Kidney (tissue), 14 donors: ENCODE results near the gene SIPA1. TPM values are rescaled to one million over a fixed set of nuclear protein-coding genes. Genes with fewer than 3 reads are reported as not detected.

Source experiments
- DNase-seq, 5 donors: peaks; one replicate each; pipeline ENCODE4 v3.0.0-alpha.2; 2013 to 2020
- FAIRE-seq: peaks from 2 replicates; lab custom pipeline; 2012; peaks lifted over from hg19 to GRCh38; lab: Jason Lieb, UNC
- H3K27ac ChIP-seq, 2 donors: one replicate each; pipeline ENCODE4 v1.7.0; 2013; ENCODE audit warnings: low read depth in 2 of 2, low read length in 2 of 2, inconsistent platforms in 1 of 2
- H3K27me3 ChIP-seq: one replicate; pipeline ENCODE4 v1.7.1; 2013; ENCODE audit warnings: low read length, inconsistent platforms; ENCODE audit not compliant: control insufficient read depth, insufficient read depth
- H3K36me3 ChIP-seq, 3 donors: one replicate each; pipeline versions ENCODE4 v1.7.0 to v1.7.1; 2013; ENCODE audit warnings: low read length in 3 of 3, control low read depth in 1 of 3, inconsistent platforms in 1 of 3; ENCODE audit not compliant: insufficient read depth in 3 of 3, control insufficient read depth in 2 of 3
- H3K4me1 ChIP-seq, 3 donors: one replicate each; pipeline versions ENCODE4 v1.7.0 to v1.7.1; 2013; ENCODE audit warnings: low read length in 3 of 3, inconsistent platforms in 1 of 3, low read depth in 1 of 3; ENCODE audit not compliant: control insufficient read depth in 2 of 3, insufficient read depth in 2 of 3
- H3K4me3 ChIP-seq, 3 donors: one replicate each; pipeline versions ENCODE4 v1.7.0 to v1.8.1; 2013; ENCODE audit warnings: low read length in 3 of 3, control low read depth in 1 of 3, inconsistent platforms in 1 of 3
- H3K9ac ChIP-seq, 3 donors: one replicate each; pipeline versions ENCODE4 v1.7.0 to v1.7.1; 2013; ENCODE audit warnings: low read length in 3 of 3, control low read depth in 1 of 3, inconsistent platforms in 1 of 3
- H3K9me3 ChIP-seq, 3 donors: one replicate each; pipeline versions ENCODE4 v1.7.0 to v1.7.1; 2013; ENCODE audit warnings: low read length in 3 of 3, control low read depth in 1 of 3, inconsistent platforms in 1 of 3; ENCODE audit not compliant: control insufficient read depth in 2 of 3, insufficient read depth in 1 of 3
- intact Hi-C: fragments of 100-400 bp; cut with DNase I; formaldehyde crosslinking; loops from one replicate; pipeline ENCODE4 v1.11.1; 2022
- polyA plus RNA-seq: library from polyadenylated mRNA; stranded (reverse); fragments of 350-450 nt; fragmentation: Illumina TruSeq; extraction: RNeasy Lipid Tissue Mini Kit (QIAGEN cat#74804); gene quantifications from one replicate; pipeline ENCODE4 v1.2.3, GENCODE V29; 2014; ENCODE audit warnings: low read depth, low replicate concordance; ENCODE audit not compliant: insufficient read depth
- total RNA-seq: library from RNA; stranded (reverse); fragmentation: NEBNext Ultra II Directional; extraction: Animal tissue kit (Norgen Biotek cat#: 25700); gene quantifications from one replicate; pipeline ENCODE4 v1.2.1, GENCODE V29; 2021
- TF ChIP-seq, protein P1 (sequence below): IDR thresholded peaks from 3 replicates; pipeline ENCODE4 v1.5.1; 2012; ENCODE audit warnings: mild to moderate bottlenecking, moderate library complexity, borderline replicate concordance; ENCODE audit not compliant: insufficient read depth; ENCODE audit errors: extremely low read depth
- donor health status: control.
- donor health status: control.
- donor health status: control.
- donor health status: control.
- donor health status: control.
- donor health status: DM: yes; HTN: yes; CAD: no.
- donor health status: Normal renal cell carcinoma (clear cell type).

Gene SIPA1
- total and polyA plus RNA-seq, 2 donors from 2014 or later = 46.4 to 71.0 TPM

GRCh38 chr11:65662247-65662798 lies 24.4 kb downstream of the SIPA1 start:
- Histone ChIP-seq H3K4me3 (peak overlapping the region; percentile 70 to 99 (median 91)), H3K4me1 (peaks cover 0 to 10% (median 6%) of the 10 kb centered on the region in 3 donors), H3K27me3 (no peaks in the 10 kb centered on the region), H3K9me3 (no peaks in the 10 kb centered on the region), H3K36me3 (peaks cover 0 to 37% (median 32%) of the 10 kb centered on the region in 3 donors), H3K27ac (peak overlapping the region; percentile 99), H3K9ac (peak overlapping the region; percentile 51 to 99 (median 81))
- FAIRE-seq = no peak
- TF ChIP-seq, protein P1, sequence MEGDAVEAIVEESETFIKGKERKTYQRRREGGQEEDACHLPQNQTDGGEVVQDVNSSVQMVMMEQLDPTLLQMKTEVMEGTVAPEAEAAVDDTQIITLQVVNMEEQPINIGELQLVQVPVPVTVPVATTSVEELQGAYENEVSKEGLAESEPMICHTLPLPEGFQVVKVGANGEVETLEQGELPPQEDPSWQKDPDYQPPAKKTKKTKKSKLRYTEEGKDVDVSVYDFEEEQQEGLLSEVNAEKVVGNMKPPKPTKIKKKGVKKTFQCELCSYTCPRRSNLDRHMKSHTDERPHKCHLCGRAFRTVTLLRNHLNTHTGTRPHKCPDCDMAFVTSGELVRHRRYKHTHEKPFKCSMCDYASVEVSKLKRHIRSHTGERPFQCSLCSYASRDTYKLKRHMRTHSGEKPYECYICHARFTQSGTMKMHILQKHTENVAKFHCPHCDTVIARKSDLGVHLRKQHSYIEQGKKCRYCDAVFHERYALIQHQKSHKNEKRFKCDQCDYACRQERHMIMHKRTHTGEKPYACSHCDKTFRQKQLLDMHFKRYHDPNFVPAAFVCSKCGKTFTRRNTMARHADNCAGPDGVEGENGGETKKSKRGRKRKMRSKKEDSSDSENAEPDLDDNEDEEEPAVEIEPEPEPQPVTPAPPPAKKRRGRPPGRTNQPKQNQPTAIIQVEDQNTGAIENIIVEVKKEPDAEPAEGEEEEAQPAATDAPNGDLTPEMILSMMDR = no peak
- intact Hi-C loops = no loop called here
- no peak for DNase-seq

DNA sequence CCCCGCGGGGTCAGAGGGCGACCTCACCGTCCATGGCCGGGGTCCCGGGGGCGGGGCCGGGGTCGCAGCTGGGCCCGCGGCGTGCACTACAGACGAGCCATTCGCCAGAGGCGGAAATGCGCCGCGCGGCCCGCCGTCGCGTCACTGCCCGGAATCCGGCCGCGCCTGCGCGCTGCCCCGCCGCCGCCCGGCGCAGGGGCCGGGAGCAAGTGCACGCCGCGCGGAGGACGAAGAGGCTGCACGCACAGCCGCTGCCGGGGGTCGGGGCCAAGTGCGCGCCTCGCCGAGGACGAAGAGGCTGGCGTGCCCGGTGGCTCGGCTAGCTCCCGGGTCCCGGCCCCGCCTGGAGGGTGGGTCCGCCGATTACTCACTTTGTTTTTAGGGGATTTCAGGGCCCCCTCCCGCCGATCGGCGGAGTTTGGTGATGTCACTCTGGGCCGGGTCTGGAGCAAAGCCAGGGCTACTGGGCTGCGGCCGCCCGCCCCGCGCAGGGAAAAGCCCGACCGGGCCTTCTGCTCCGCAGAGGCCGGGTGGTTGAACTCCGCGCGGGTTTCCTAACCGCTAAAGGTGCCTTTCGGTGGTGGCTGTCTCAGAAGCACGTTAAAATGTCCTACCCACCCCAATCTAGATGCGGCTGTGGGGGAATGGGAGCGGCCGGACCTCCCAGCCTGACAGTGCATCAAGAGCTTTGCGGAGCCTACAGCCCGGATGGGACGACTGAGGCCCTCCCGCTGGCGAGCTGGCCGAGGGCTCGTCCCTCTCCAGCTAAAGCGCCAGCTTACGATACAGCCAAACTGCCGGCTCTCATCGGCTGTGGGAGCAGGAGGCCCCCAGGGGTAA lies 25.1 kb downstream of the SIPA1 start, which contains the start of gene RELA:
Gene RELA, minus strand, starts transcription at position 118 of the 840 bp plus-strand sequence. Its CDS starts 84 bp downstream, at position 34.
- FAIRE-seq (no peak), DNase-seq (peak; percentile 93 to 98 (median 95))
- H3K27ac ChIP-seq = peak within 1 kb of the TSS; percentile 99
- peaks cover 0 to 30% (median 25%) of the 10 kb centered on the region in 3 donors for H3K36me3 ChIP-seq
- intact Hi-C loops = no loop called here
- TF ChIP-seq, protein P1 = no peak
- no peaks in the 10 kb centered on the region for H3K27me3 ChIP-seq
- peak within 1 kb of the TSS; percentile 81 to 99 (median 96) for H3K9ac ChIP-seq
- no peaks in the 10 kb centered on the region for H3K9me3 ChIP-seq
- peak within 1 kb of the TSS; percentile 77 to 99 (median 91) for H3K4me3 ChIP-seq
- H3K4me1 ChIP-seq = peaks cover 0 to 10% (median 6%) of the 10 kb centered on the region in 3 donors

DNA sequence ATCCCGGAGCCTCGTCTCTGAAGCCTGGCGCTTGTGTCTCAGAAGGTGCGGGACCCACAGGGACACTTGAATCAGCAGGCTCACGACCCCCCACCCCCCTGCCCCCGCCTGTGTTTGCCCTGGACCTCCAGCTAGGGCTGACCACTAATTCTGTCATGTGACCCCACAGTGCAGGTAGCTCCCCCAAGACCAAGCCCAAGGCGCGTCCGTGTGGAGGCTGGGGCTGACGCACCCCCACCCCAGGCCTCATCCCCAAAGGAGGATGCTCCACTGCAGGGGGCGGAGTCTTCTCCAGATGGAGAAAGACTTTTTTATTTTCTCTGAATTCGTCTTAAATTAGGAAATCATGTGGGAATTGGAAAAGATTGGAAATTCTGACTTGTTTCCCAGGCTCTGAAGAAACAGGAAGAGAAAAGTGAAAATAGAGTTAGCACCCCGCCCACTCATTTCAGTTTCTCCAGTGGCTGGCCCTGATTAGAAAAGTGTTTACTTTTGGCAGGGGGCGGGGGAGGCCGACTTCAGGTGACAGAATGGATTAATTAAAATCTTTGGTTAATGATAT lies 25.8 kb downstream of the SIPA1 start:
- Histone ChIP-seq H3K4me1 (peaks cover 0 to 10% (median 6%) of the 10 kb centered on the region in 3 donors), H3K27me3 (no peaks in the 10 kb centered on the region), H3K36me3 (peaks cover 0 to 23% (median 19%) of the 10 kb centered on the region in 3 donors), H3K4me3 (peak overlapping the region; percentile 69 to 99 (median 77)), H3K9me3 (no peaks in the 10 kb centered on the region), H3K9ac (peak overlapping the region; percentile 67 to 99 (median 96)), H3K27ac (peak overlapping the region; percentile 99)
- DNase-seq (peak in 4 of 5 donors; percentile 58 to 89 (median 82)), FAIRE-seq (no peak)
- intact Hi-C loops = no loop called here
- TF ChIP-seq, protein P1 = no peak
